HG03439 (cell line): ENCODE results near the gene THRB.

Experiments
- ATAC-seq: cut with Tn5 transposase; IDR thresholded peaks from one replicate; pipeline ENCODE4 v1.9.1; 2021; ENCODE audit warnings: mild to moderate bottlenecking, moderate library complexity; ENCODE audit not compliant: unreplicated experiment

THRB gene

DNA sequence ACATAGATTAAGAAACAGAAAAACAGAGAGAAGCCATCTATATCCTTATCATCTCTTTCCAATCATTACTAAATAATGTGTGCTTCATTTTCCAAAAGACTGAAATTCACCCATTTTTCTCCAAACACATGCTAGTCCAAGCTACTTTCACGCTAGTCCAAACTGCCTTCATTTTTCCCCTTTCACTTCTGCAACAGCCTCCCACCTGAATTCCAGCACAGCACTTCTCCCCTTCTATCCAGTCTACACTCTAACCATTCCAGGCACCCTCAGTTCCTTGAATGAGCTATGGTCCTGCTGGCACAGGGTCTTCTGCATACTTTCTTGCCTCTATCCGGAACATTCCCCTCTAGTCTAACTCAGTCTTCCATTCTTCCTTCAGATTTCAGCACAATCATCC lies 112.0 kb downstream of the THRB start:
- no peak for ATAC-seq

DNA sequence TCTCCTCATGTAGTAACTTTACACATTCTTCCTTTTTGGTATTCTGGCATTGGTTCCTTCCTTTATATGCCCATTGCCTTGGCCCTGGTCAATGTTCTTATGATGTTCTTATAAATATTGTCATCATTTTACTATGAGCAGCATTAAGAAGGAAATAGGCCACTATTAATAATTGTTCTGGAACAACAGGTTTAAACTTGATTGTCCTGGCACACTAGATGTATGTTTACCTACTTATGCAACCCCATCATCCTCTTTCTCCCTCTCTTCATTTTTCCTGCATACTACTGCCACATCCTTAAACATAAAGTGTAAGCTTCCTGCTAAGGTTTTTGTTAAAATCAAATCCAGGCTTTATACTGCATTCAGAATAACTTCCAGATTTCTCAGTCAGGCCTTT lies 114.7 kb downstream of the THRB start:
- ATAC-seq = no peak

DNA sequence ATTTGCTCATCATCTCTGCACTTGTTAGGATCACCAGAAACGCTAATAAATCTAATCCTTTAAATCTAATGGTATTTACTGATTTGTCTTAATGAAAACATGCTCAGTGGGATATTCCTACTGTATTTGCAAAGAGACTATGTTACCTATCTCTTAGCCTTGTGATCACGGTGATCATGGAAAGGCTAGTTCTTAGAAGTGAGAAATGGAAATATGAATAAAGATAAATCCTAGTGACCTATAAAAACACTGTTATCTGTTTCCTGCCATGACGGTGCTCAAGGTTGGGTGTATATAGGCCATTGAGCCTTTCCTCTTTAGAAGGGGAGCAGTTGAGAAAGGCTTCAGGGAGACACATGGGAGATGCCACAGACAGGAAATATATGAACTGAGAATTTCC lies 116.3 kb downstream of the THRB start:
- no peak for ATAC-seq

DNA sequence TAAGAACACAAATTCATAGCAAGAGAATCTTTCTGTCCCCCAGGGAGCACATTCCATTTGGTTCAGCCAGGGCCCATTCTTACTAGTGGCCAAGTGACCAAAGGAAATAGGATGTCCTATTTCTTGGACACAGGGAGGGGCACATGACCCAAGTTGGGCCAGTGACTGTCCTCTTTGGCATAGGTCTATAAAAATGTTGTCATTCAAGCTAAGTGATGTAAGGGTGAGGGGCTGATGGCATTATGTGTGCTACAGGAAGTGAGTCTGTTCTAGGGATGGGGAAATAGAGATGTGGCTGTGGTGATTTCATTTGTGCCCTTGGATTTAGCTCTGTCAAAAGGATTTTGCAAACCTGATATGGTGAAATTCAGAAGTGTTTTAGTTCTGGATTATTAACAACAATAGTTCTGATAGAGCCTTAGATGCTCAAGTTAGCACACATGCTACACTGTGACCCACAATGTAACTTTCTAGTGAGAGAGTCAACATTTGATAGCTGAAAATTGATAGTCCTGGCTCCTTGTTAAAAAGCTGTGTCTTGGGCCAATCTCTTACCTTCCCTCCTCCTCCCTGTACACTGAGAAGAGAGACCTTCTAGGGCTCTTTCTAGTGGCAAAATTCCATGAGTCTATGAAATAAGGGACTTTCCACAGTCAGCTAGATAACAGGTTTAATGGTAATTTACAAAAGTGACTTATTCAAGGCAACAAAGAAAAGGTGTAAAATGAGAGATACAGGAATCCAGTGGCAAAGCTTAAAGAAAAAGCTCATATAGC lies 117.2 kb downstream of the THRB start:
- no peak for ATAC-seq

DNA sequence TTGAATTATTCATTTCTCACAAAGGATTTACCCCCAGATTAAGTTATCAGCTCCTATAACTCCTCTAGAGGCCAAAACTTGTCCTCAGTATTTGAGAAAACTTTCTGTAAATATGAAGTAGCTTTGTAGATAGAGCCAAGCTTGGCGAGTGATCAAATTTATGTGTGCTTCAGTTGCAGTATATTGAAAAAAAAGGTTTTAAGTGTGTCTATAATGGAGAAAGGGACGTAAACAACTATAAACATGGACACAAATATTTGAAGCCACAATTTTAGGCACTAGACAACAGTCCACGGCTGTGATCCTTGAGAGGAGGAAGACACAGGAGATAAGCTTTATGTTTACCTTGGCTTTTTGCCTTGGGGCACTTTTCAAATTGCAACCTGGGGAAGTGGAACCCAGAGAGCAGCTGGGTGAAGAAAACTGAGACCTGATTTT lies 118.7 kb downstream of the THRB start:
- ATAC-seq = no peak

DNA sequence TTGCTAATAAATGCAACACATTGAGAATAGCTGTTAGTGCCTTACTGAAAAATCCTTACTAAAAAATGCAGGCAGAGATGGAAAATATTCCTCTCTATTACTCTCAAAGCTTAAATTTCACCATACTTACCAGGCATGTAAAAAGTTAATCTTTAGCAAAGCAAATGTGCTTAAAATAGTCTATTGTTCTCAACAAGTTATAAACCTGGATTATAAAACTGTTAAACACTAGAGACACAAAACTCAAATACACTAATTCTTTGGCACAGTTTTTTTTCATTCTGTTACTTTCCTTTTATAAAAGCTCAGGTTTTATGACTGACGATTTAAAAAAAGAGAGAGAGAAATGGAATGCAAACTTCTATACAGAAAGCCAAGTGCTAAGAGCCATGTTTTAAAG lies 119.8 kb downstream of the THRB start:
- ATAC-seq = no peak

DNA sequence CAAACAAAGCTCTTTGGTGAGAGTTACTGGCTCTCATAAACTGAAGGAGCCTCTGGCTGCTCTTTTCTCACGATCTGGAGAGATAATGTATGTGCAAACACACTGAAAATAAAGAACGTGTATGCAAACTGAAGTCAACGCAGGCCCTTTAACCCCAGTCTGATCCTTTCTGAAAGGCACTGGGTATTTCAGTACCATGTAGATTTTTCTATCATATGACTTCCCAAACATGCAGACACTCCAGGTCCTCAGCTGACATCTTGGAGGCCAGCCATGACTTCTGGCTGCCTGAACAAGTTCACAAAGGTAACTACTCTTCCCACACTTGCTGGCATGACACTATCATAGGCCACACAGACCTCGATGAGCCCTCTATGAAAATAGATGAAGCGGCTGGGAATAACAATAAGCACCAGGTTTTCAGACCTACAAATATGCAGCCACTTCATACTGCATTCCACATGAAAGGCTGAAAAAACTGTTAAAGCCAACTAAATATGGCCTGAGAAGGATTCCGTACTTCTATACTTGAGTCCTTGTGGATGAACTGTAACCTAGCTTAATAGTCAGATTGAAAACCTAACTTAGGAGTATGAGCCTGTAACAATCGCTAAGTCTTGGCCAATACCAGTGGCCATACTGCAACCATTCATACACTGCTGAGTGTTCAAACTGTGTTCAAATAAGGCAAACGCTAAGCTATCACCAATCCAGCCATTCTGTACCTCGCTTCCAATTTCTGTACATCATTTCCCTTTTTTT lies 121.3 kb downstream of the THRB start:
- ATAC-seq = no peak

DNA sequence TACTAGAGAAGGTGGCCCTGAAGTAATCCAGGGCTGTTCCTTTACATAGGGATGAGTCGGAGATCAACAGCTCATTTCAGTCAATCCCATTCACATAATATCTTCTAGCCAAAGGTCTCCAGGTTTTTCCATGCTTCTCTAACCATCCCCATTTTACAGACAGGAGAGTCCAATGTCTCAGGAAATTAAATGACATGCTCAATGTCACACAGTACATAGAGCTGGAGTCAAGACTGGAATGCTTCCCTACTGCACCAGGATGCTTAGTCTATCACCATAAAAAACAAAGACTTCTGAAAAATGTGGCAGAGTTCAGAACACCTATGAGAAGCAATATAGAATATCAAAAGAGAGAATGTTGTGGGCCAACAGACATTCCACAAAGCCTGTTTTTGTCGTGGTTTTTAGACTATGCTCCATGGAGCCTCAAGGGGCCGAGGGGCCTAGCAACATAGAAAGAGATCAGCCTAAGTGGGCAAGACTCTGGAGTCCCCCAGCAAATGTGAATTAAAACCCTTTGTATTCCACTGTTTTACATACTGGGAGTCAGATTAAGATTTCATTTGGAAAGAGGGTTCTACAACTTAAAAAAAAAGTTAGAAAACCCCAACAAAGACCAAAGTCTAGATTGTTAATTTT lies 122.0 kb downstream of the THRB start:
- no peak for ATAC-seq

DNA sequence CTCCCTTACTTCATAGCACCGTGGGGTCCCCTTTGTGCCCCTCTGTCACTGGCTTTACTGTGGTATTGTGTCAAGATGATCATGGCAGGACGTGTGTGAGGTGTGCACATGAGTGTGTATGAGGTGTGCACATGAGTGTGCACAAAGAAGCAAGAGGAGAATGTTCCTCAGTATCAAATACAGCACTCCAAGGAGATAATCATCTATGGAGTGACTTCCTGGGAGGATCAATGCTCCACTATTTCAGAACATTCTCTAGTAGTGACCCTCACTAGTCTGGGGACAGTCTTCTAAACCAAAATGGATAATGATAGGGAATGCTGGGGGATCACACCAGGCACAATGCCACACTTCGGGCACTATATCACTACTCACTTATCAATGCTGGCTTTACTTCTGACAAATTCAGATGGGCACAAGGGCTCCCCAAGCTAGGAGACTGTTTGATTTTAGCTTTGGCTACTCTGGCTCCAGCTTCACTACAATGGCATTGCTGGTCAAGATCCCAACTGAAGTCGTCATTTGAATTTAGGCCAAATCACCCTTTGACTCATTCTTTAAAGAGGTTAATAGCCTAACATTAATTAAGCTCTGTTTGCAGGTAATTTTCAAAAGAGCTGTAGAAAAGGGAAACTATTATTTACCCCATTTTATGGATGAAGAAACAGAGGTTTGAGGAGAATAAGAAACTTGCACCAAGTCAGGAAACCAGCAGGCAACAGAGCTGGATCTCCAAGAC lies 124.1 kb downstream of the THRB start:
- no peak for ATAC-seq

DNA sequence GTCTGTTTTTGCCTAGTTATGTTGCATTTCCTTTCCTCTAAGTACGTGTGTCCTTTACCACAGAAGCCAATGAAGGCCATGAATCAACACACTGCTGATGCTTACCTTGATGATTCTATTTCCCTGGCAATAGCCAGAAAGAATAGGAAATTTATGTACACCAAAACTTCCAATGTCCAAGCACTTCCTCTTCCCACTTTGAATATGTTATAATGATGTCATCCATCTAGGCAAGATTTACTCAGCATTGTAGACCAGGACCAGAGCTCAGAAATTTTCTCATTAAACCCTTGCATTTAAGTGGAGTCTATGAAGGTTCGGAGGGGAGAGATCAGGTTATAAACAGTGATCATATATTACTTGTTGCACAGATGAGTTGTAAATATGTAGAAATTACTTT lies 126.0 kb downstream of the THRB start:
- ATAC-seq = no peak

DNA sequence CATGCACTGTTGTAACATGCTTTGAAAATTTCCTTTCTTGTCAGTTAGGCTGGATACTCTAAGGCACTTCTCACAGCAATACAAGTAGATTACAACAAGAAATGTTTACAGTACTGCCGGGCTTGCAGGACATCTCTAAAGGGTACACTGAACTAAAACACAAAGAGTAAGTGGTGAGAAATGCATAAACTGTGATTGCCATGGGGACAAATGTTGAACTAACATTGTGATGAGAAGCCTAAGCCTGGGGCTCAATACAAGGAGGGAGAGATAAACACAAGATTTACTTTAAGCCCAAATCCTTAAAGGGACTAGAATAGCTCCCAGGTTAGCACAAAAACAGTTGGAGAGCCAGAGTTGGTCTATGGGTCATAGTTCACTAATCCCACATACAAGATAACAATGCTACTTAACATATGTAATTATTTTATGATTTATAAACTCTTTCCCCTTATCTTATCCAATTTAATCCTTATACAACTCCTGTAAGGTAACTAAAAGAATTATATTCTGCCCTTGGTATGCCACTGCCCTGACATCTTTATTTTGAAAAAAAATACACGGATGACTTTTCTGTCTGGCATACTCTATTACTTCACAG lies 126.9 kb downstream of the THRB start:
- no peak for ATAC-seq

DNA sequence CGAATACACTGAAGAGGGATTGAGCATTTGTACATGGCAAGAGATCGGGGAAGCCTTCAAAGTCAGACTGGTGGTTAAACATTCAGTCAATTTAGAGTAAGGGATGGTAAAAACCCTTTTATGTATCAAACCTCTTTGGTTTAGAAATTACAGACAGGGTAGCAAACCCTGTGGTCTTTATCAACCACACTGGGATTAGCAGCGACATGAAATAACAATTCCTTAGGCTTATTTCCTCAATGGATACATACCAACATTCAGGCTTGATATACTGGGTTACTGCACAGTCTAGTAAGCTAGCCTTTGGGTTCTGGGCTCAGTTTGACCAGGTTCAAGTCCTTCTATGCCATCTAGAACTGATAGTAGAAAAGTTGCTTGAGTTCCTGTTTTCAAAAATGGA lies 127.4 kb downstream of the THRB start:
- no peak for ATAC-seq

DNA sequence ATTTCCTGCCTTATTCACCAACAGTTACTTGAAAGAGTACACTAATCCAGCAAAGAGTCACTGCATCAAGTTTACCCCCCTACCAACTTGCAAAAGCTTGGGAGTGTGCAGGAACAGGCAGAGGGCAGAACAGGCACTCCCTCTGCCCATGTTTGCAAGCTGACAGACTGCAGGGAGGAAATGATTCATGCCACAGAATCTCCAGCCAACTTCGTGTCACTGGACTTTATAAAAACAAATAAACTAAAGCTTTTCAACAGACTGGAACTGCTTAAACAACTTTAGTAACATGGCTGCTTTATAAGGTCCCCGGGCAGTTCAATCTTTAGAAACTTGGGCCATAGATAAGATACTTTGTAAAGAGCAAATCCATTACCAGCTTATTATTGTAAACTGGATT lies 129.5 kb downstream of the THRB start:
- no peak for ATAC-seq

DNA sequence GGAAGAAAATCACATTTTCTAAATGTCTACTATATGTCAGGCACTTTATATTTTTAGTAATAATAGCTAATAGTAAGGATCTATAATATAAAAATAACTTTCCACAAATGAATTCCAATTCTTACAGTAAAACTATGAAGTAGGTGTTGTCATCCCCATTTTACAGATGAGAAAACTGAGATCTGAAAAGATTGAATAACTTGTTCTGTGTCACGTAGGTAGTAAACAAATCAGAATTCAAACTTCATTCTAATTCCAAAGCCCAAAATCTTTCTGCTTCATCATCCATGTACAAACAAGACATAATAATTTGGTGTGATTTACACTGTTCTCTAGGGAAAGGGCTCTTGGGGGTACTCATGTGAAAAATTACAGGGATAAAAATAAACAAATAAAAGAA lies 130.3 kb downstream of the THRB start:
- no peak for ATAC-seq

DNA sequence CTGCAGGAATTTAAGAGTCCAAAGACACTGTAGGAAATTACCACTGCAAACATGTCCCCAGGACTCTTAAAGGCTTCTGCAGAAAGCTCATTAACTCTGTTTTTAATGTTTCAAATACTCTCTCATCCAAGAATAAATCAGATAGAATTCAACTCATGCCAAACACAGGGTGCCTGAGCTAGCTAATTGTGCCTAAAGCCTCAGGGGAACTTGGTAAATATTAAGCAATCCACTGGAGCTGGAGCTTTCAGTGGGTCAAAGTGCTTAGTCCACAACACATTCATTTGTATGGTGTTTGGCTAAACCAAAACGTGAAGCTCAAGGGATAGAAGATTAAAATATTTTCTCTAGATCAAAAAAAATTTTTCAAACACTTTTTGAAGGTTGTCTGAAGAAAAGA lies 131.4 kb downstream of the THRB start:
- ATAC-seq = no peak

DNA sequence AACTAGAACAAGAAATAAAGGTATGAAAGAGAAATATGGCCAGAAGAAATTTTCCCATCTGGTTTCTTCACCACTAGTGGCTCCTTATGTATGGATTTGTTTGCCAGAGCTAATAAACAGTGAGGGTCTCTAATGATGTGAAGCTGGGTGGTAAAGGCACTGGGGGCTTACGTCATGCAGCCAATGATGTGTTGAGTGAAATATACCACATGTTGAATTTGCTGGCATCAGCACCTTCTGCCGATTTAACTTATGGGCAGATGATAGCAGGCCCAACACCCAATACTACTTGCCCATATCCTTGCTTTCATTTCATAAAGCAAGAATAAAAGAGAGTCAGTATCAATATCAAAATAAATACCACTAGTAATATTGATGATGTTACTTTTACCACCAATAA lies 133.0 kb downstream of the THRB start:
- no peak for ATAC-seq

DNA sequence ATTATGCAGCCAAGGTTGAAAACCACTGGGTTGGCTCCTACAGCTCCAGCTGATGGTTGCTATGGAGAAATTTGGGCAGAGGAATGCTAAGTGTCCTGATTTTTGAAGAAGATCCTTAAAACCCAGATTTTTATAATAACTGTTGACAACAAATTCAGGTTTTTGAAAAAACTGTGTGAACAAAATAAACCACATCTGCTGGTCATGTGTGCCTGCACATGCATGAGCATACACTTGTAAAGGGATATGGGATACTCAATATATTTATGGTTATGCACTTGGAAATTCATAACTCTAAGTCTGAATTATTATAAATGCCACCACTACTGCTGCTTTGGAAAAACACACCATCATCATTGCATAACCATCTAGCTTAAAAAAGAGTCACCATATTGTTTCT lies 133.7 kb downstream of the THRB start:
- no peak for ATAC-seq

DNA sequence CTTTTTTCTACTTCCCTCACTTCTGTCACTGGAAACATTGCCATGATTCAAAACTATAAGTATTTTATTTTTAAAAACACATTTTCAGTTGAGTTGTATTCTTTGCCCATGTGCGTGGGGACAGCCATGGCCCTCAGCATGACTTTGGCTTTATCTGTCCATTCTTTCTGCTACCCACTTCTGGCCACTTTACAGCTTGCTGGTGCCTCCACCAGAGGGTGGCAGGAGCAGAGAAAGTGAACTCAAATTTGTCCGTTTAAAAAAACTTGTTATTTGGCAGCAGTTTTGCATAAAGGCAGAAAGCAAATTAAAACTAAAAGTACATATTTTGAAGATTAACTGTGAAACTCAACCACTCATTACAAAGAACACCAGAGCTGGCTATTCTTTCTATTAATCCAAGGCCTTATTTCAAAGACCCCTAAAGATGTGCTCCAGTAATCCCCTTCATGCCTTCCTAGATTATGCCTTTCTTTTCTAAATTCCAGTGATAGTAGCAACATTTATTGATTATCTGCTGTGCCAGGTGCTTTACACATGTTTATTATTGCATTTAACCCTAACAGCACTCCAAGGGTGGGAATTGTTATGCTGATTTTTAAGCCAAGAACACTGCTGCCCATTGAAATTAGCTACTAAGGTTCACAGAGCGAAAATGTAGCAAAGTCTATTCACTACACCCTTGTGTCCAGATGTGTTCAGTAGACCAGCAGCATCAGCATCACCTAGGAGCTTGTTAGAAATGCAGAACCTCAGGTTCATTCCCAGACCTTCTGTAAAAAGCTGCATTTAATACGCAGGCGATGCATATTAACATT lies 134.8 kb downstream of the THRB start:
- no peak for ATAC-seq

DNA sequence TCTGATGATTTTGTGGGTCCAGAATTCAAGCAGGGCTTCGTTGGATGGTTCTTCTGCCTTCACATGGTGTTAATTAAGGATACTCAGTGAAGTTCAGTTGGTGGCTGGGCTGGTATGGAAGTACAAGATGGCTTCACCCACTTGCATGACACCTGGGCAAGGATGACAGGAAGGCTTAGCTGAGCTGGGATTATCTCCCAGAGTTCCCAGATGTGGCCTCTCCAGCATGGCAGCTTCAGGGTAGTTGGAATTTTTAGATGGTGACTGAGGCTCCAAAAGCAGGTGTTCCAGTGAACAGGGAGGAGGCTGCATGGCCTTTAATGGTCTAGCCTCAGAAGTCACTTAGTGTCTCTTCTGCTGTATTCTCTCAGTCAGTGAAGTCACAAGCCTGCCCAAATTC lies 135.5 kb downstream of the THRB start:
- ATAC-seq = no peak

DNA sequence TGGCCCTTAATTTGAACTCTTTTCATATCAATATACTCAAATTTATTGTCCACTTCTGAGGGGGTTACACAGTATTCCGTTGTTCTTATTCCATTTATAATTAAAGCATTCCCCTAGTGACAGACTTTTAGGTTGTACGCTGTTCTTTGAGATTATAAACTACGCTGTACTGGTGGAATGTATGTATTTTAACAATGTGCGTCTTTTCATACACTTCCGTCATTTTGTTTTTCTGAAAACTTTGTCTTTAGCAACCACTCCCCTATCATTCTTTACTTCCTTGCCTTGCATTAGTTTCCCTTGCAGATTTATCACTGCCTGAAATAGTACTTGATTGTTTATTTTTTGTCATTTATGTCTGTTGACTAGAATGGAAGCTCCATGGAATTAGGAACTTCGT lies 137.0 kb downstream of the THRB start:
- no peak for ATAC-seq
